HG03575 (cell line): ENCODE data around the gene COL5A1.

Experiments used
- ATAC-seq: cut with Tn5 transposase; IDR thresholded peaks from one replicate; pipeline ENCODE4 v1.9.1; 2021; ENCODE audit not compliant: unreplicated experiment, insufficient number of reproducible peaks, low FRiP score; ENCODE audit errors: extremely low read depth

COL5A1 gene

DNA sequence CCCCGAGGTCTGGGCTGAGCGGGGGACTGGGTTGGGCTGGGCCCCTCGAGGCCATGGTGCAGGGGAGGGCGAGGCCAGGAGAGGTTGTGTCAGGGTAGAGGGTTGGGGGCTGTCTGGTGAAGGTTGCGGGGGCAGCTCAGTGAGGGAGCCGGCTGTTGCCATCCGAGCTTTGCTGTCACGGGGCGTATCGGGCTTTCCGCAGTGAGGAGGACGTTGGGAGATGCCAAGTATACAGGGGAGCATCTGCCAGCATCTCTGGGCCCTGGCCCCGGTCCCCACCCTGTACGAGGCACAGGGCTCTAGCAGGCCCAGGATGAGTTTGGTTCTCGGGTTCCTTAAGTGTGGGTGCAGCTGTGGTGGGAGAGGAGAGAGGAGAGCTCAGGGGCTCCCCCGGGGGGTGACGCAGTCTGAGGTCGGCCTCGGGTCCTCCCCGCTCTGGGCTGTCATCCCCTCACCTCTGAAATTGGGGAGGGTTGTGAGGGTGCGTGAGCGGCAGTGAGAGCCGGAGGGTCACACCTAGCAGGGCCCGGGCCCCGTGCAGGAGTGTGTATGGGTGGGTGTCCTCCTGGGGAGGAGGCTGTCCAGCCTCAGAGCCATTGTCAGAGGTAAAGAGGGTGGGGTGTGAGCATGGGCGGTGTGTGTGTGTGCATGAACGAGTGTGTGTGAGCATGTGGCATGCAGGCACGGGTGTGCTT lies 87.3 kb downstream of the COL5A1 start:
- no peak for ATAC-seq

- ATAC-seq = no peak
Measured at GRCh38 chr9:134730011-134730760, 88.6 kb downstream of the COL5A1 start.

DNA sequence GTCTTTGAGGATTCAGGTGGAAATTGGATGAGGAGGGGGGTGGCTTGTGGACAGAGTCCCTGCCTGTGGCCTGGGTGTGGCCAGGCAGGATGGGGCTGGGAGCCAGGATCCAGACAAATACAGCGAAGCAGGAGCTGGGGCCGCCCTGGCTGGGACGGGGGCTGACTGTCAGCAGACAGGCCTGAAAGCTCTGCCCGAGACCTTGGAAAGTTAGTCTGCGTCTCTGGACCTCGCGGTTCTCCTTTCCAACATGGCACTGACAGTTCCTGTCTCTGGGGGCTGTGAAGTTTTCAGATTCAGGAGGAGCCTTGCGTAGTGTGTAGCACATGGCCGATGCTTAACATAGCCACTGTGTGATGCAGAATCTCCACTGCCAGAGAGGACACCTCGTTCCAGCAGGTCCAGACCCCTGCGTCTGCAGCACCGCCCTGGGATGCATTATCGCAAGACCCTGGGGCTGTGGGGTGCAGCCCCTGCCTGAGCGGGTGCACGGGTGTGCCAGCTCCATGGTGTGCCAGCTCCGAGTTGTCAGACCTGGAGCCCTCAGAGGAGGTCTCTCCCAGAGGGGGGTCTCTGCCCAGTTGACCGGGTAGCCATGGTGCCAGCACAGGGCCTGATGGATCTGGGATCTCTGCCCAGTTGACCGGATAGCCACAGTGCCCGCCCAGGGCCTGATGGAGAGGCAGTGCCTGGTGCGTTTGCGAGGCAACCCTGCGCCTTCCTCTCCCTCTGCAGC lies 89.3 kb downstream of the COL5A1 start:
- ATAC-seq = no peak

GRCh38 chr9:134731497-134732391 lies 90.1 kb downstream of the COL5A1 start:
- no peak for ATAC-seq

- ATAC-seq = no peak
Measured at GRCh38 chr9:134732392-134733110, 90.9 kb downstream of the COL5A1 start.

DNA sequence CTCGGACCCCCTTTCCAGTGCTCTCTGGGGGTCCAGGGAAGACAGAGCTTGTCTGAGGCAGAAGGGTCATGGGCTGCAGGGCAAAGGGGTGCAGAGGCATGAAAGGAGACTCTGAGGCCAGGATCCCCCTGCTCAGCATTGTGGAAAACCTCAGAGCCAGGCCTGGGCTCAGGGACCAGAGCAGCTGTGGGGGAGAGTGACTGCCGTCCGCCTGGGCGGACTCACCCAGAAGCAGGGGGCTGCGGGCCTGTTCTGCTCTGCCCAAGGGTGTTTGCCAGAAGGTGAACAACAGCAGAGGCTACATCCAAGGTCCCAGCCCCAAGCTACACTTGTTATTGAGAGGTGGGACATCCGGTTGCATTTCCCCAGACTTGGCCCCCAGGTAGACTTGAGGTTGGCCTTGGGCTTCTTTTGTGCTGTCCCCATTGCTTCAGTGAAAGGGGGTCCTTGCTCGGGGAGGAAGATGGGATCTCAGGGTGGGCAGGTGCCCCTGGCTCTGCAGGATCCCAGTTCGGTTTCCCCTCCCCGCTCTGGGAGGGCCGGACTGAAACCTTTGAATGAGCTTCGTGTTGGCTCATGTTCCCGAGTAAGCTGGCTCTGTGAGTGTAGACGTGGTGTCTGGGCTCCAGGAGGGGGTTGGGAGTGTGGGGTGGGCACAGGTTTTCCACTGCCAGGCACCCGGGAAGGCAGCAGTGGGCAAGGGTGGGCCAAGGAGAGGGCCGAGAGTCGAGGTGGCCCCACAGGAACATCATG lies 92.1 kb downstream of the COL5A1 start:
- ATAC-seq = no peak

GRCh38 chr9:134734270-134734669 lies 92.7 kb downstream of the COL5A1 start:
- ATAC-seq = no peak

DNA sequence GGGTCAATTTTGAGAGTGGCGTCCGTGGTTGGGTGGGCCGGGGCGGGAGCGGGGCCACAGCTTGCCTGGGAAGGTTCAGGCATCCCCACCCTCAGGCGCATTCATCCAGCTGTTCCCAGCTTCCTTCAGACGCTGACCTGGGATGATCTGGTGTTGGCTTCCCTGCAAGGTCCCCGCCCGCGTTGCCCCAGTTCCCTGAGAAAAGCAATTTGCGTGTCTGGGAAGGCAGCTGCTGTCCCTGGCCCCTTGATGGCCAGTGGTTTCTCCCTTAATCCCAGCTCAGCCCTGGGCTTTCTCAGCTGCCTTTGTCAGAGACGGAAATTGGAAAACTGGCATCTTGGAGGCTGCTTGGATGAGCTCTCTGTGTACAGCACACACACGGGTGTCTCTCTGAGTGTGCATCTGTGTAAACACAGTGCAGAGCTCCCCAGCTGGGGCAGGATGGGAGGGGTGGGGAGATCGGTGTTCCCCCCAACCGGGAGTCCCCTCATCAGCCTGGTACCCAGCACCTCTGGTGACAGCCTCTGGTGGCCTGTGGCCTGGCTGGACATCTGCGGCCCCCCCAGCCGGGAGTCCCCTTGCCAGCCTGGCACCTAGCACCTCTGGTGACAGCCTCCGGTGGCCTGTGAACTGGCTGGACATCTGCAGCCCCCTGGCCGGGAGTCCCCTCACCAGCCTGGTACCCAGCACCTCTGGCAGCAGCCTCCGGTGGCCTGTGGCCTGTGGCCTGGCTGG lies 94.0 kb downstream of the COL5A1 start:
- ATAC-seq = no peak

DNA sequence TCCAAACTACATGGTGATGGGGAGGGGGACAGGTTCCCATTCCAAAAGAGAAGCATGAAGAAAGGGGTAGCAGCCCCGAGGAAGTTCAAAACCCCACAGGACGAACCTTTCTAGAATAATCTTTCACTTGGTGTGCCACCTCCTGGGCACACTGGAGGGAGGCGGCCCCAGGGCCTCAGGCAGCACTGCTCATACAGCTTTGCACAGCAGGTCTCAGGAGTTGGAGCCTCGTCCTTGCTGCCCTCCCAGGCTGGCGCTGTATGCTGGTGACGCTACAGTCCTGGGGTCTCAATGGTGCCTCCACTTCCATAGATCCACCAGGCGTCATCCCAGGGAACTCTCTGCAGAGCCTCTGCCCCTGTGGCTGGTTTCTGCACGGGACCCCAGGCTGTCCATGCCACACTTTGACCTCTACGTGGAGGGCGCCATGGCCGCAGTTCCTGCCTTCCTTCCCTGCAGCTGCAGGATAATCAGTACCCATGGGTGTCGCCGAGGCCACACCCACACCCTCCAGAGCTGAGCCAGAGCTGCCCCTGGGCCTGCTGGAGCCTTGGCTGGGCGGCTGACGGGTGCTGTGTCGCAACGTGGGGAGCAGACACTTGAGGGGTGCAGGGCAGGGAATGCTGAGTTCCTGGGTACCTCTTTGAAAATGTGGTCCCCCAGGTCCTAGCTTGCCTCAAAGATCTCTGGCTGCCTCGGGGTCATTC lies 95.3 kb downstream of the COL5A1 start:
- no peak for ATAC-seq

DNA sequence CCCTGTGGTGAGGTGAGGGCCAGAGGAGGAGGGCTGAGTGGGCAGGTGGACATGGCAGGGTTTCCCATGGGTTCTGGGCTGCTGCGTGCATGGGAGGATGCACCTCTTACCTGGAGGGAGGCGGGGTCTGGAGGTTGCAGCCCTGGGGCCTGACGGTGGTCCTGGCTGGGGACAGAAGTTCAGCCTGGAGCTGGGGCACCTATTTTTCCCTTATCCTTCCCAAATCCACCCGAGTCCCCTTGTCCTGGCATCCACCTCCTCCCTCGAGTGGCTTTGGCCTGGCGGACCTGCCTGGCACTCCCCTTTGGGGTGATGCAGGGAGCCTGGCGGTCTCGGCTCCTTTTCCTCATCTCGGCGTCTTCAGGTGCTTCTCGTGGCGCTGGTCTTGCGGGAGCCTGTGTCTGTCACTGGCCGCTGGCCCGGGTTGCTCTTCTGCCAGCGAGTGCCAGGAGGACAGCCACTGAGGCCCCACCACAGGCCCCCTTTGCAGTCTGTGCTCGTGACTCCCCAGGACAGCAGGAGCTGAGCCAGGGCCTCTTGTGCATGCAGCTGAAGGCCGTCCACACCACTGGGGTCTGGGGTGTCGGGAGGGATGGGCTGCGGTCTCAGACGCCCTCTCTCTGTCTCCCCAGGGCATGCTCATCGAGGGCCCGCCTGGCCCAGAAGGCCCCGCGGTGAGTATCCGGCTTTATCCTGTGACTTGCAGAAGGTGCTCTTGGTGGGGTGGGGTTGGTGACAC lies 96.4 kb downstream of the COL5A1 start:
- no peak for ATAC-seq

DNA sequence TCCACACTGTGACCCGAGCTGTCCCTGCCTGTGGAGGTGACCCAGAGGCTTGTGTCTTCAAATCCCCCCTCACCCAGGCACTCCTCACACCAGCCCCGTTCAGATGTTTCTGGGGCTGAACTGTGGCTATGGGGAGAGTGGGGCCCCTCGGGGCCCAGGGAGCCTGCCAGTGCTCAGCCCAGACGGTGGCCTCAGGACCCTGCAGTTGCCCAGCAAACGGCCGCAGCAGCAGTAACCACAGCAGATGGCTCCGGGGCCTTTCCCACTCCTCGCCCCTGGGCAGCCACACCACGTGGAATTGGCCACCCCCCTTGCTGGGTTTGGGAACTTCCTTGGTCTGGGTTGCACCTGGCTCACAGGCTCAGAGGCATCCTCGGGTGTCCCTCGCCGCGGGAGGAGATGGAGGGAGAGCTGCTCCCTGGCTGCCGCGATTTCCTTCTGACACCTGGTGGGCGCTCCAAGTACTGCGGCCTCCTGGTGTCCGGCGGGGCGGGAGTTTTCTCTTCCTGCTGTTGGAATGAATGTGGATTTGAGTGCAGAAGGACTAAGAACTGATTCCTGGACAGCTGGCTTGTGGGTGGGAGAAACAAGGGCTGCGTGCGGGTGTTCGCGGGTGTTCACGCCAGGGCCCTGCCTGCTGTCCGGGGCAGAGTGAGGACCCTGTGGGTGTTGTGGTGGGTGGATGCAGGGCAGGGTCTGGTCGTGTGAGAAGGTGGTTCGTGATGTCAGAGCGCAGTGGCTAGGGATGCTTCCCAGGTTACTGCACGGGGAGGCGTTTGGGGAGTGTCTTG lies 97.5 kb downstream of the COL5A1 start:
- ATAC-seq = no peak

DNA sequence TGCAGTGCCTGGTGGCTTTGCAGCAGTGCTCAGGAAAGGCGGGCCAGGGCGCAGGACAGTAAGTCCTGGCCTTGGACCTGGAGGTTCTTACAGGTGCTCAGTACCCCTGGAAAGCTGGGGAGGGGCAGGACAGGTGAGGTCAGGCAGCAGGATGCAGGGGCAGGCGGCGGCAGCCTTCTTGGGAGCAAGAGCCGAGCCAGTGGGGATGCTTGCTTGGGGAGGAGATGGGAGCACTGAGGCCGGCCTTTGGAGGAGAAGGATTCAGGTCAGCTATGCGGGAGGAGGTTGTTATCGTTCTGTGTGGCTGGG lies 98.0 kb downstream of the COL5A1 start:
- ATAC-seq = no peak

- ATAC-seq = no peak
Measured at GRCh38 chr9:134740071-134740470, 98.5 kb downstream of the COL5A1 start.

GRCh38 chr9:134741846-134742245 lies 100.2 kb downstream of the COL5A1 start:
- ATAC-seq = no peak

DNA sequence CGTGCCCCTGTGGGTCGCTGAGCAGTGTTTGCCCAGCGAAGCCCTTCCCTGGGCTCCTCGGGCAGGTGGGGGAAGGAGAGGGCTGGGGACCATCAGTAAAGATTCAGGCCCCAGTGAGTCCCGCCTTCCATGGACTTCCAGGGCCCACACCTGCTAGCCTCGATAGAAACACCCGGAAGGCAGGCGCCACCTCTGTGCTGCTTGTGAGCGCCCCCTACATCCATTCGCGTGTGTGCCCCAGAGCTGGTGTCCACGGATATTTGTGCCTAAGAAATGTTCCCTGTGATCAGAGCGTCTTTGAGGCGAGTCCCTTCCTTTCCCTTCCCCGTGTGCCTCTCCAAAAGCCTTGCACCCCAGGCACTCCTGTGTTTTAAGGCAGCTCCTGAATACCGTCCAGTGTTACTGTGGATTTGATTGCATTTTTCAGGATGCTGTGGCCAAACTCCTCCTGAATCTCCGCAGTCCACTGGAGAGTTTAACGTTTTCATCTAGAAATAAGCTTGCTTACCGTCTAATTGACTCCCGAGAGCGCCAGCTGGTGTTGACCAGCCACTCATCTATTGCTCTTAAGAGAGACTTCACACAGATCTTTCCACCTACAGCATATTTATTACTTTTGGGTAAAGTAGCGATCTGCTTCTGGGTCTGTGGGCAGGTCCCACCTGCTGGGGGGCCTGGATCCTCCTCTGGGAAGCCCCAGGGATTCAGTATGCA lies 101.4 kb downstream of the COL5A1 start:
- no peak for ATAC-seq
